ENCODE measurements around the gene AHNAK2.

GRCh38 chr14:104926619-104927431 lies 51.3 kb downstream of the AHNAK2 start:
- TF ChIP-seq, protein P1, sequence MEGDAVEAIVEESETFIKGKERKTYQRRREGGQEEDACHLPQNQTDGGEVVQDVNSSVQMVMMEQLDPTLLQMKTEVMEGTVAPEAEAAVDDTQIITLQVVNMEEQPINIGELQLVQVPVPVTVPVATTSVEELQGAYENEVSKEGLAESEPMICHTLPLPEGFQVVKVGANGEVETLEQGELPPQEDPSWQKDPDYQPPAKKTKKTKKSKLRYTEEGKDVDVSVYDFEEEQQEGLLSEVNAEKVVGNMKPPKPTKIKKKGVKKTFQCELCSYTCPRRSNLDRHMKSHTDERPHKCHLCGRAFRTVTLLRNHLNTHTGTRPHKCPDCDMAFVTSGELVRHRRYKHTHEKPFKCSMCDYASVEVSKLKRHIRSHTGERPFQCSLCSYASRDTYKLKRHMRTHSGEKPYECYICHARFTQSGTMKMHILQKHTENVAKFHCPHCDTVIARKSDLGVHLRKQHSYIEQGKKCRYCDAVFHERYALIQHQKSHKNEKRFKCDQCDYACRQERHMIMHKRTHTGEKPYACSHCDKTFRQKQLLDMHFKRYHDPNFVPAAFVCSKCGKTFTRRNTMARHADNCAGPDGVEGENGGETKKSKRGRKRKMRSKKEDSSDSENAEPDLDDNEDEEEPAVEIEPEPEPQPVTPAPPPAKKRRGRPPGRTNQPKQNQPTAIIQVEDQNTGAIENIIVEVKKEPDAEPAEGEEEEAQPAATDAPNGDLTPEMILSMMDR (IDR thresholded peaks at IDR 0.05; ENCODE audit: low read length) = no peak
- TF ChIP-seq EZH2 (optimal IDR thresholded peaks at IDR 0.05; ENCODE audit: low read depth, low read length) (no peak), EZH2phosphoT487 (IDR thresholded peaks at IDR 0.05; ENCODE audit: low read length) (no peak)

Measured in MM.1S (cell line).